Loucy (cell line): ENCODE results near the gene ASPRV1.

Experiments used
- EZH2phosphoT487 ChIP-seq: fragments of 200-600 bp; IDR thresholded peaks from 2 replicates; pipeline ENCODE4 v1.6.1; 2018; ENCODE audit warnings: antibody characterized with exemption, mild to moderate bottlenecking, moderate library complexity, borderline replicate concordance
- TF ChIP-seq, protein P1 (sequence below): fragments of 200-600 bp; sonication (generic); conservative IDR thresholded peaks from 2 replicates; pipeline ENCODE4 v1.5.1; 2014; ENCODE audit warnings: mild to moderate bottlenecking, antibody characterized with exemption, low read length

DNA sequence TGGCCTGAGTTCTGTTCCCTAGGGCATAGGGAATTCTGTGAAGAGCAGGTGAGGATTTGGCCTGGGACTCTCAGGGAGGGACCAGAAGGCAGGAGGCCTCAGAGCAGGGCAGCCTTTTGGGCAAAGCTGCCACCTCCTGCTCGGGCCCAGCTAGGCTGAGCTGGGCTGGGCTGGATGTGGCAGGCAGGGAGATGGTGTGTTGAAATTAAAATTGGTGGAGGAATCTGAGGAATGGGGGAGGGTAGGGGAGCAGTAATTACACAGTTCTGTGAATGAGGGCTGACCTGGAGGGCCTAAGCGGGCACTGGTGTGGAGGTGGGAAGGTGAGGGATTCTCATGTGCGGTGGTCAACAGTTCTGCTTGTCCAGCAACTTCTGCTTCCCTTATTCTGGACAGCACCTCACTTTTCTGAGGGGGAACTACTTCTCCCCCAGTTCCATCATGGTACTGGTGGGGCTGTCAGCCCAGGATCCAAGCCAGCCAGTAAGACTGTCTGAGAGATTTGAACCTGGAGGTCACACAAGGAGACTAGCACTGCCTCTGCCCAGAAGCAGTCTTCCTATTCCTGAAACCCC, 22.0 kb upstream of the ASPRV1 start:
- TF ChIP-seq, protein P1, sequence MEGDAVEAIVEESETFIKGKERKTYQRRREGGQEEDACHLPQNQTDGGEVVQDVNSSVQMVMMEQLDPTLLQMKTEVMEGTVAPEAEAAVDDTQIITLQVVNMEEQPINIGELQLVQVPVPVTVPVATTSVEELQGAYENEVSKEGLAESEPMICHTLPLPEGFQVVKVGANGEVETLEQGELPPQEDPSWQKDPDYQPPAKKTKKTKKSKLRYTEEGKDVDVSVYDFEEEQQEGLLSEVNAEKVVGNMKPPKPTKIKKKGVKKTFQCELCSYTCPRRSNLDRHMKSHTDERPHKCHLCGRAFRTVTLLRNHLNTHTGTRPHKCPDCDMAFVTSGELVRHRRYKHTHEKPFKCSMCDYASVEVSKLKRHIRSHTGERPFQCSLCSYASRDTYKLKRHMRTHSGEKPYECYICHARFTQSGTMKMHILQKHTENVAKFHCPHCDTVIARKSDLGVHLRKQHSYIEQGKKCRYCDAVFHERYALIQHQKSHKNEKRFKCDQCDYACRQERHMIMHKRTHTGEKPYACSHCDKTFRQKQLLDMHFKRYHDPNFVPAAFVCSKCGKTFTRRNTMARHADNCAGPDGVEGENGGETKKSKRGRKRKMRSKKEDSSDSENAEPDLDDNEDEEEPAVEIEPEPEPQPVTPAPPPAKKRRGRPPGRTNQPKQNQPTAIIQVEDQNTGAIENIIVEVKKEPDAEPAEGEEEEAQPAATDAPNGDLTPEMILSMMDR, result no peak
- TF ChIP-seq EZH2phosphoT487, result no peak
